ENCODE results near the gene LFNG.

DNA sequence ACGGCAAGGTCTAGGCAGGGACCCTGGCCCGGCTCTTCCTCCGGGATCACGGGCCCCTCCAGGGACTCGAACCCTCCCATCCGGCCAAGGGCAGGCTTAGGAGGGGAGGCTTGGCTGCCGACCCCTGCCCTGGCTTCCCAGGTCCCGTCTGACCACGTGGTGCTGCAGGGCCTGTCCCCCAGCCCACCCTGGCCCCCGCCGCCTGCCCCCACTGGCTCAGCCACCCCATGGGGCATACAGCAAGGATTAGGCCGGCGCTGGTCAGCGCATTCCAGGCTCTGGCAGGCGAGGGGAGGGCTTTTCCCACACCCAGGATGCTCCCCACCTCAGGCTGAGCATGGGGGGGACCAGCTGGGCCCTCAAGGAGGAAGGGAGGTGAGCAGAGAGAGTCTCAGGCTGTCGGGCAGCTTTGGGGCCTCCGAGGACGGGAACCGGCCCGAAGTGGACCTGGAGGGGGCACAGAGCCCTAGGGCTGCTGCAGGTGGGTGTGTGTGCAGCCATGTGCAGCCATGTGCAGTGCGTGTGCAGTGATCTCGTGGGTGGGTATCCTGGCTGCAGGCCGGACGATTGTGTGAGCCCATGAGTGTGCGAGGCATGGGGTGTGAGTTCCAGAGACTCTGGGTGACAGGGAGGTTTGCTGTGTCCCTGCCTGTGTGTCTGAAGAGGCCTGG is 42.7 kb upstream of the LFNG start:
- TF ChIP-seq, protein P1, sequence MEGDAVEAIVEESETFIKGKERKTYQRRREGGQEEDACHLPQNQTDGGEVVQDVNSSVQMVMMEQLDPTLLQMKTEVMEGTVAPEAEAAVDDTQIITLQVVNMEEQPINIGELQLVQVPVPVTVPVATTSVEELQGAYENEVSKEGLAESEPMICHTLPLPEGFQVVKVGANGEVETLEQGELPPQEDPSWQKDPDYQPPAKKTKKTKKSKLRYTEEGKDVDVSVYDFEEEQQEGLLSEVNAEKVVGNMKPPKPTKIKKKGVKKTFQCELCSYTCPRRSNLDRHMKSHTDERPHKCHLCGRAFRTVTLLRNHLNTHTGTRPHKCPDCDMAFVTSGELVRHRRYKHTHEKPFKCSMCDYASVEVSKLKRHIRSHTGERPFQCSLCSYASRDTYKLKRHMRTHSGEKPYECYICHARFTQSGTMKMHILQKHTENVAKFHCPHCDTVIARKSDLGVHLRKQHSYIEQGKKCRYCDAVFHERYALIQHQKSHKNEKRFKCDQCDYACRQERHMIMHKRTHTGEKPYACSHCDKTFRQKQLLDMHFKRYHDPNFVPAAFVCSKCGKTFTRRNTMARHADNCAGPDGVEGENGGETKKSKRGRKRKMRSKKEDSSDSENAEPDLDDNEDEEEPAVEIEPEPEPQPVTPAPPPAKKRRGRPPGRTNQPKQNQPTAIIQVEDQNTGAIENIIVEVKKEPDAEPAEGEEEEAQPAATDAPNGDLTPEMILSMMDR (IDR thresholded peaks at IDR 0.05), result no peak
- no peak for TF ChIP-seq POLR2A (IDR thresholded peaks at IDR 0.05)
